ENCODE data around the gene LIN54.
"Not testable (repeated sequence)": the region's sequence is repeated elsewhere in the genome, so short reads cannot be mapped to it uniquely, and the experiment has no call there.

The LIN54 gene

GRCh38 chr4:82989575-82990429, 20.8 kb downstream of the LIN54 start:
- H3K27ac ChIP-seq = no peak overlapping the region
- no peak for TF ChIP-seq CTCF (IDR thresholded peaks at IDR 0.05)
- TF ChIP-seq ZFX (IDR thresholded peaks at IDR 0.05; ENCODE audit: borderline replicate concordance) = no peak

- H3K27ac ChIP-seq = no peak overlapping the region
- no peak for TF ChIP-seq CTCF (IDR thresholded peaks at IDR 0.05)
- no peak for TF ChIP-seq ZFX (IDR thresholded peaks at IDR 0.05; ENCODE audit: borderline replicate concordance)
Observed at GRCh38 chr4:82988323-82988832, 22.2 kb downstream of the LIN54 start.

GRCh38 chr4:82987519-82987918, 23.1 kb downstream of the LIN54 start:
- not testable (repeated sequence) for H3K27ac ChIP-seq

GRCh38 chr4:82984459-82984858, 26.2 kb downstream of the LIN54 start:
- TF ChIP-seq ZFX (IDR thresholded peaks at IDR 0.05; ENCODE audit: borderline replicate concordance) (no peak), CTCF (IDR thresholded peaks at IDR 0.05) (no peak)

GRCh38 chr4:82983444-82983843, 27.2 kb downstream of the LIN54 start:
- TF ChIP-seq ZFX (IDR thresholded peaks at IDR 0.05; ENCODE audit: borderline replicate concordance) = no peak
- no peak for TF ChIP-seq CTCF (IDR thresholded peaks at IDR 0.05)
- no peak overlapping the region for H3K27ac ChIP-seq

More at GRCh38 chr4:82984459-82984858, 26.2 kb downstream of the LIN54 start:
- H3K27ac ChIP-seq = no peak overlapping the region

GRCh38 chr4:82981138-82981537, 29.5 kb downstream of the LIN54 start:
- no peak for TF ChIP-seq ZFX (IDR thresholded peaks at IDR 0.05; ENCODE audit: borderline replicate concordance)
- no peak for TF ChIP-seq CTCF (IDR thresholded peaks at IDR 0.05)
- no peak overlapping the region for H3K27ac ChIP-seq

GRCh38 chr4:82975792-82976191, 34.8 kb downstream of the LIN54 start:
- no peak for TF ChIP-seq ZFX (IDR thresholded peaks at IDR 0.05; ENCODE audit: borderline replicate concordance)
- no peak for TF ChIP-seq CTCF (IDR thresholded peaks at IDR 0.05)
- H3K27ac ChIP-seq = no peak overlapping the region

All from 22Rv1 (cell line).